Measurements from ENCODE around the gene MACF1.

DNA sequence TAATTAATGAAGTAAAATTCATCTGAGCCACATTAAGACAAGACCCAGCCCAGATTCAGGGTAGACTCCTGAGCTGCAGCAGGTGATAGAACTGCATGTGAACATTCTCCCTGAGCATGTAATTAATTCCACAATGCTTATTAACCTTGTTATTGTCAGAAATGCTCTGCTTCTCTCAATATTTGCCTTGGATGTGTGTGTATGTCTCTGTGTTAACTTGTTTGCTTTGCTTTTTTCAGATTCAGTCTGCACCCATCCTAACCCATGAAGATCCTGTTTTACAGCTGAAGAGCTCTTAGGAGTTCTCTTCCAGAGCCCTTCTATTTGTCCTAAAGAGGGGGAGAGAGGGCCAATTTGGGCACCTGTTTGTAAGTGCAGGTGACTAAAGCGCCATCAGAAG lies 143.8 kb downstream of the MACF1 start:
- TF ChIP-seq EZH2 (IDR thresholded peaks at IDR 0.05; ENCODE audit: borderline replicate concordance, low read depth, low read length, poor library complexity, severe bottlenecking): no peak
- TF ChIP-seq, protein P1, sequence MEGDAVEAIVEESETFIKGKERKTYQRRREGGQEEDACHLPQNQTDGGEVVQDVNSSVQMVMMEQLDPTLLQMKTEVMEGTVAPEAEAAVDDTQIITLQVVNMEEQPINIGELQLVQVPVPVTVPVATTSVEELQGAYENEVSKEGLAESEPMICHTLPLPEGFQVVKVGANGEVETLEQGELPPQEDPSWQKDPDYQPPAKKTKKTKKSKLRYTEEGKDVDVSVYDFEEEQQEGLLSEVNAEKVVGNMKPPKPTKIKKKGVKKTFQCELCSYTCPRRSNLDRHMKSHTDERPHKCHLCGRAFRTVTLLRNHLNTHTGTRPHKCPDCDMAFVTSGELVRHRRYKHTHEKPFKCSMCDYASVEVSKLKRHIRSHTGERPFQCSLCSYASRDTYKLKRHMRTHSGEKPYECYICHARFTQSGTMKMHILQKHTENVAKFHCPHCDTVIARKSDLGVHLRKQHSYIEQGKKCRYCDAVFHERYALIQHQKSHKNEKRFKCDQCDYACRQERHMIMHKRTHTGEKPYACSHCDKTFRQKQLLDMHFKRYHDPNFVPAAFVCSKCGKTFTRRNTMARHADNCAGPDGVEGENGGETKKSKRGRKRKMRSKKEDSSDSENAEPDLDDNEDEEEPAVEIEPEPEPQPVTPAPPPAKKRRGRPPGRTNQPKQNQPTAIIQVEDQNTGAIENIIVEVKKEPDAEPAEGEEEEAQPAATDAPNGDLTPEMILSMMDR (conservative IDR thresholded peaks at IDR 0.05; ENCODE audit: low read depth, low read length): no peak

Measured in A673 (cell line).